GM10266 (cell line): ENCODE results near the gene ZNF296.

Experiments
- DNase-seq: peaks from one replicate; pipeline ENCODE4 v3.0.0; 2012; ENCODE audit errors: extremely low spot score
- CTCF ChIP-seq: IDR thresholded peaks from 2 replicates; pipeline ENCODE4 v1.5.1; 2012; ENCODE audit warnings: mild to moderate bottlenecking, low read depth; ENCODE audit not compliant: control insufficient read depth, insufficient read depth; ENCODE audit errors: missing control alignments

The ZNF296 gene

GRCh38 chr19:45118106-45118505 lies 41.8 kb upstream of the ZNF296 start:
- DNase-seq: no peak

GRCh38 chr19:45117671-45118070 lies 41.4 kb upstream of the ZNF296 start:
- DNase-seq: no peak
- no peak for TF ChIP-seq CTCF

More at GRCh38 chr19:45118106-45118505, 41.8 kb upstream of the ZNF296 start:
- no peak for TF ChIP-seq CTCF

GRCh38 chr19:45117167-45117594 lies 40.9 kb upstream of the ZNF296 start:
- no peak for DNase-seq
- no peak for TF ChIP-seq CTCF

- no peak for DNase-seq
- no peak for TF ChIP-seq CTCF
These were observed 39.7 kb upstream of the ZNF296 start for GRCh38 chr19:45115809-45116615.

- DNase-seq: no peak
- TF ChIP-seq CTCF: no peak
These were observed 37.8 kb upstream of the ZNF296 start for GRCh38 chr19:45114116-45114515.

GRCh38 chr19:45113628-45114027 lies 37.4 kb upstream of the ZNF296 start:
- TF ChIP-seq CTCF: no peak
- DNase-seq: no peak

GRCh38 chr19:45112111-45112827 lies 36.0 kb upstream of the ZNF296 start:
- DNase-seq: no peak
- no peak for TF ChIP-seq CTCF
